ENCODE results near the gene RNASE7. TPM values are rescaled to one million over a fixed set of nuclear protein-coding genes. Genes with fewer than 3 reads are reported as not detected.

The RNASE7 gene
- total RNA-seq, 1 experiment from 2014 or later: not detected

GRCh38 chr14:21022686-21023085 lies 19.5 kb upstream of the RNASE7 start:
- Histone ChIP-seq H3K9me3 (ENCODE audit: low read length) (no peaks in the 10 kb centered on the region), H3K9ac (ENCODE audit: low read length) (no peak overlapping the region), H3K4me2 (ENCODE audit: low read length) (no peak overlapping the region), H4K20me1 (ENCODE audit: low read length) (no peaks in the 10 kb centered on the region), H3K36me3 (ENCODE audit: low read depth, low read length) (no peaks in the 10 kb centered on the region), H3F3A (ENCODE audit: low read length, unreplicated experiment) (no peaks in the 10 kb centered on the region), H3K9me2 (replicated peaks; ENCODE audit: low read length) (no peaks in the 10 kb centered on the region), H3K27me3 (ENCODE audit: low read length) (peaks cover 66% of the 10 kb centered on the region), H3K4me3 (ENCODE audit: low read length) (no peak overlapping the region), H3K79me2 (ENCODE audit: low read length) (no peaks in the 10 kb centered on the region), H2AFZ (ENCODE audit: low read length) (no peak overlapping the region), H3K4me1 (ENCODE audit: insufficient read depth, low read length) (0 out of 2 replicates have a peak, but pooled peaks cover 4% of the 10 kb centered on the region), H3K27ac (ENCODE audit: low read length) (no peak overlapping the region)
- intact Hi-C loops (cut with micrococcal nuclease): no loop called here
- DNase-seq (no peak), ATAC-seq (no peak)
- no TSS peak for BruUV-seq (replicated peaks)
- TF ChIP-seq EZH2 (IDR thresholded peaks at IDR 0.05; ENCODE audit: low read length, unreplicated experiment): no peak
- TF ChIP-seq EZH2phosphoT487 (IDR thresholded peaks at IDR 0.05; ENCODE audit: borderline replicate concordance, low read length): no peak
- TF ChIP-seq, protein P1, sequence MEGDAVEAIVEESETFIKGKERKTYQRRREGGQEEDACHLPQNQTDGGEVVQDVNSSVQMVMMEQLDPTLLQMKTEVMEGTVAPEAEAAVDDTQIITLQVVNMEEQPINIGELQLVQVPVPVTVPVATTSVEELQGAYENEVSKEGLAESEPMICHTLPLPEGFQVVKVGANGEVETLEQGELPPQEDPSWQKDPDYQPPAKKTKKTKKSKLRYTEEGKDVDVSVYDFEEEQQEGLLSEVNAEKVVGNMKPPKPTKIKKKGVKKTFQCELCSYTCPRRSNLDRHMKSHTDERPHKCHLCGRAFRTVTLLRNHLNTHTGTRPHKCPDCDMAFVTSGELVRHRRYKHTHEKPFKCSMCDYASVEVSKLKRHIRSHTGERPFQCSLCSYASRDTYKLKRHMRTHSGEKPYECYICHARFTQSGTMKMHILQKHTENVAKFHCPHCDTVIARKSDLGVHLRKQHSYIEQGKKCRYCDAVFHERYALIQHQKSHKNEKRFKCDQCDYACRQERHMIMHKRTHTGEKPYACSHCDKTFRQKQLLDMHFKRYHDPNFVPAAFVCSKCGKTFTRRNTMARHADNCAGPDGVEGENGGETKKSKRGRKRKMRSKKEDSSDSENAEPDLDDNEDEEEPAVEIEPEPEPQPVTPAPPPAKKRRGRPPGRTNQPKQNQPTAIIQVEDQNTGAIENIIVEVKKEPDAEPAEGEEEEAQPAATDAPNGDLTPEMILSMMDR (conservative IDR thresholded peaks at IDR 0.05; ENCODE audit: low read depth, low read length): no peak
- POLR2A ChIA-PET (ENCODE audit: unreplicated experiment): no interaction called here
- CTCF ChIA-PET: no interaction called here

DNA sequence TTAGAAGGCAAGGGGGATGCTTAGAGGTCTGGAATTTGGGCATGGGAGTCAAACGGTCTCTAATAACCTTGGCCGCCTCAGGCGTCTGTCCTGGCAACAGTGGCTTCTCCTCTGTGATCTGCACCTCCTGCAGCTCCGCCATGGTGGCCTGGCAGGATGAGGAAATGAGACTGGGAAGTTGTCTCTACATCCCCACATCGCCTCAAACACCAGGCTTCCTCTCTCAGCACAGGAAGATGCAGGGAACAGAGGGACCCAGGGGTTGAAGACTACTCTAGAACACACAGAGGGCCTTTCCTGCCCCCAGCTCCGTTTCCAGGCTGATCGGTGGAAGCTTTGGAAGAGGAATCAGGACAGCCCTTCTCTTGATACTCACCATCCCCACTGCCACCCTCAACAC lies 19.0 kb upstream of the RNASE7 start:
- Histone ChIP-seq H3K9me2 (replicated peaks; ENCODE audit: low read length) (no peaks in the 10 kb centered on the region), H3K9me3 (ENCODE audit: low read length) (no peaks in the 10 kb centered on the region), H3K4me3 (ENCODE audit: low read length) (no peak overlapping the region), H3K36me3 (ENCODE audit: low read depth, low read length) (no peaks in the 10 kb centered on the region), H3K9ac (ENCODE audit: low read length) (no peak overlapping the region), H3K27ac (ENCODE audit: low read length) (no peak overlapping the region), H3F3A (ENCODE audit: low read length, unreplicated experiment) (no peaks in the 10 kb centered on the region), H3K4me2 (ENCODE audit: low read length) (no peak overlapping the region), H3K4me1 (ENCODE audit: insufficient read depth, low read length) (0 out of 2 replicates have a peak, but pooled peaks cover 4% of the 10 kb centered on the region), H3K79me2 (ENCODE audit: low read length) (no peaks in the 10 kb centered on the region), H3K27me3 (ENCODE audit: low read length) (peaks cover 66% of the 10 kb centered on the region), H2AFZ (ENCODE audit: low read length) (no peak overlapping the region), H4K20me1 (ENCODE audit: low read length) (no peaks in the 10 kb centered on the region)
- no peak for DNase-seq
- no TSS peak for BruUV-seq (replicated peaks)
- POLR2A ChIA-PET (ENCODE audit: unreplicated experiment): no interaction called here
- no peak for ATAC-seq
- intact Hi-C loops (cut with micrococcal nuclease): no loop called here
- no peak for TF ChIP-seq EZH2 (IDR thresholded peaks at IDR 0.05; ENCODE audit: low read length, unreplicated experiment)
- TF ChIP-seq, protein P1 (conservative IDR thresholded peaks at IDR 0.05; ENCODE audit: low read depth, low read length): no peak
- TF ChIP-seq EZH2phosphoT487 (IDR thresholded peaks at IDR 0.05; ENCODE audit: borderline replicate concordance, low read length): no peak
- CTCF ChIA-PET: interaction anchor here (0.5 kb wide), 1 partner anchor 45 kb away, joined by 3 read pairs; no protein-coding TSS in a partner anchor

DNA sequence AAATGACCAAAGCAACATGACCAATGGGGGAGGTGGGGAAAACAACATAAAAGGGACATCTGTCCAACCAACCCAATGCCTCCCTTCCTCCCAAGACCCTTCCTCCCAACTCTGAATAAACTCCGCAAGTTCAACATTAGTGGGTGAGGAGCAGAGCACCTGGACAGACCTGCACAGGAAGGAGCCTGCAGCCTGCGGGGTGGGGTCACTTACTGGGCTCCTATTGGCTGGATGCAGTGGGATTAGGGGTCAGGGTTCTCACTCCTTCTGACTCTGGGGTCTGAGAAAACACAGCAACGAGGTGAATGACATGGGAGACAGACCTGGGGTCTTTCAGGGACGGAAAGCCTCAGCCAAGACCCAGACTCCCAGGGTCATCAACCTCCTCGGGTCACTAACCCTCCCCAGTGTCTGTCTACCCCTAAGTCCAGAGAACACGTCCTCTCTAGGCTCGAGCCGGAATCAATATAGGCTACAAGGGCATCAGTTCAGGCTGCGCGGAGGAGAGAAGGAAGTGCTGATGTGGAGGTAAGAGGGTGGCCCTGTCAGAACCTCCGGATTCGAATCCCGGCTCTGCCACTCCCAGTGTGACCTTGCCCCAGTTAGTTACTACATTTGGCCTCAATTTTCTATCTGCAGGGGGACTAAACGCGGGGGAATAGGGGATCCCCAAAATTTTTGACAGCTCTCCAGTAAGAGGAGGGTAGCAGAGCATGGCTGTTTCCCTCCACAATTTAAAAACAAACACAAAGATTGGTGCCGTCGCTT lies 18.2 kb upstream of the RNASE7 start:
- TF ChIP-seq EZH2phosphoT487 (IDR thresholded peaks at IDR 0.05; ENCODE audit: borderline replicate concordance, low read length) (no peak), EZH2 (IDR thresholded peaks at IDR 0.05; ENCODE audit: low read length, unreplicated experiment) (no peak)
- TF ChIP-seq, protein P1 (conservative IDR thresholded peaks at IDR 0.05; ENCODE audit: low read depth, low read length): no peak
- Histone ChIP-seq H3K9me3 (ENCODE audit: low read length) (no peaks in the 10 kb centered on the region), H3K27ac (ENCODE audit: low read length) (no peak overlapping the region), H3K4me3 (ENCODE audit: low read length) (peak overlapping the region; percentile 58; the same call in 1 of the 2 replicates), H3K4me2 (ENCODE audit: low read length) (peak overlapping the region; percentile 79), H3K79me2 (ENCODE audit: low read length) (no peaks in the 10 kb centered on the region), H3F3A (ENCODE audit: low read length, unreplicated experiment) (no peaks in the 10 kb centered on the region), H3K9me2 (replicated peaks; ENCODE audit: low read length) (no peaks in the 10 kb centered on the region), H3K4me1 (ENCODE audit: insufficient read depth, low read length) (0 out of 2 replicates have a peak, but pooled peaks cover 4% of the 10 kb centered on the region), H3K9ac (ENCODE audit: low read length) (no peak overlapping the region), H2AFZ (ENCODE audit: low read length) (peak overlapping the region; percentile 55; the same call in 1 of the 2 replicates), H4K20me1 (ENCODE audit: low read length) (no peaks in the 10 kb centered on the region), H3K36me3 (ENCODE audit: low read depth, low read length) (no peaks in the 10 kb centered on the region), H3K27me3 (ENCODE audit: low read length) (peaks cover 67% of the 10 kb centered on the region)
- CTCF ChIA-PET: interaction anchor here (0.5 kb wide), 1 partner anchor 44 kb away, joined by 3 read pairs; no protein-coding TSS in a partner anchor
- POLR2A ChIA-PET (ENCODE audit: unreplicated experiment): no interaction called here
- intact Hi-C loops (cut with micrococcal nuclease): no loop called here
- BruUV-seq (replicated peaks): no TSS peak
- no peak for ATAC-seq
- no peak for DNase-seq
